ENCODE data around the gene FHL1.

DNA sequence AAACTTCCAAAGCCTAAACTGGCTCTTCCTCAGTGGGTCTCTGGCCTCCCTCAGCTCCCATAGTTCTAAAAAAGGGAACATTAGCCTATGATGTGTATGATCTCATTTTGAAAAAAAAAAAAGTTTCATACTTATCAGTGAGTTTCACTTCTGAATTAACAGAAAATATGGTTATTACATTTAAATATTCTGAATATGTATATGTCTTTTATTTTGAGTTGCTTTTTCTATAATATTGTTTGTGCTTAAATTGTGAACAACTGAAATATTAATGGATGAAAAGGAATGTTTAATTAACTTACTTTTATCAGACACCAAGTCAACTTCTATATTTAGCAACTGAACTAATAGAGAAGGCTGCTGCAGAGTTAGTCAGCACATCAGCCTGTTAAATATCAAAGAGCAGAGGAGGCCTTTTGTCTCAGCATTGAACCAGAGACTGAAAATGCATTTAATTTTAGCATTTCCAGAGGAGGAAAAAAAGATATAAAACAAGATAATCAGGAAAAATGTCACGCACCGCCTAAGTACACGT, 20.4 kb upstream of the FHL1 start:
- no peak for TF ChIP-seq EZH2 (IDR thresholded peaks at IDR 0.05; ENCODE audit: borderline replicate concordance, low read depth, low read length, severe bottlenecking)
- TF ChIP-seq, protein P1, sequence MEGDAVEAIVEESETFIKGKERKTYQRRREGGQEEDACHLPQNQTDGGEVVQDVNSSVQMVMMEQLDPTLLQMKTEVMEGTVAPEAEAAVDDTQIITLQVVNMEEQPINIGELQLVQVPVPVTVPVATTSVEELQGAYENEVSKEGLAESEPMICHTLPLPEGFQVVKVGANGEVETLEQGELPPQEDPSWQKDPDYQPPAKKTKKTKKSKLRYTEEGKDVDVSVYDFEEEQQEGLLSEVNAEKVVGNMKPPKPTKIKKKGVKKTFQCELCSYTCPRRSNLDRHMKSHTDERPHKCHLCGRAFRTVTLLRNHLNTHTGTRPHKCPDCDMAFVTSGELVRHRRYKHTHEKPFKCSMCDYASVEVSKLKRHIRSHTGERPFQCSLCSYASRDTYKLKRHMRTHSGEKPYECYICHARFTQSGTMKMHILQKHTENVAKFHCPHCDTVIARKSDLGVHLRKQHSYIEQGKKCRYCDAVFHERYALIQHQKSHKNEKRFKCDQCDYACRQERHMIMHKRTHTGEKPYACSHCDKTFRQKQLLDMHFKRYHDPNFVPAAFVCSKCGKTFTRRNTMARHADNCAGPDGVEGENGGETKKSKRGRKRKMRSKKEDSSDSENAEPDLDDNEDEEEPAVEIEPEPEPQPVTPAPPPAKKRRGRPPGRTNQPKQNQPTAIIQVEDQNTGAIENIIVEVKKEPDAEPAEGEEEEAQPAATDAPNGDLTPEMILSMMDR (IDR thresholded peaks at IDR 0.05; ENCODE audit: borderline replicate concordance, extremely low read depth, low read length, poor library complexity, severe bottlenecking), result no peak
